Measurements from ENCODE around the gene RAB32. TPM values are rescaled to one million over a fixed set of nuclear protein-coding genes. Genes with fewer than 3 reads are reported as not detected.
"Not testable (repeated sequence)": the region's sequence is repeated elsewhere in the genome, so short reads cannot be mapped to it uniquely, and the experiment has no call there.

The RAB32 gene
- total RNA-seq, 1 experiment from 2014 or later, result 4.7 TPM

GRCh38 chr6:146560607-146561006 is 17.0 kb downstream of the RAB32 start:
- Histone ChIP-seq H3K23ac (ENCODE audit: insufficient read length, low read depth, low read length) (no peak overlapping the region), H3K27ac (ENCODE audit: insufficient read length, low read depth, low read length) (no peak overlapping the region), H3K27me3 (ENCODE audit: insufficient read depth, low read length) (no peaks in the 10 kb centered on the region), H3K23me2 (ENCODE audit: insufficient read length, low read depth, low read length, poor library complexity, severe bottlenecking) (no peaks in the 10 kb centered on the region), H2BK12ac (ENCODE audit: insufficient read length, low read depth, low read length) (no peak overlapping the region), H3K9ac (ENCODE audit: extremely low read depth, insufficient read length, low read length) (no peak overlapping the region), H3K9me3 (ENCODE audit: control insufficient read depth, low read depth, low read length) (no peaks in the 10 kb centered on the region), H4K8ac (replicated peaks; ENCODE audit: insufficient read length, low read depth, low read length) (no peak overlapping the region), H3K4me2 (ENCODE audit: insufficient read depth, insufficient read length, low read length) (no peak overlapping the region), H2BK5ac (ENCODE audit: insufficient read length, low read length) (no peak overlapping the region), H3K14ac (ENCODE audit: insufficient read depth, low read length) (no peak overlapping the region), H2AFZ (ENCODE audit: low read length) (no peak overlapping the region), H3K4ac (ENCODE audit: low read depth, low read length) (no peak overlapping the region), H4K91ac (ENCODE audit: insufficient read length, low read depth, low read length) (no peak overlapping the region), H3K56ac (ENCODE audit: insufficient read length, low read depth, low read length) (no peak overlapping the region), H3K18ac (ENCODE audit: insufficient read length, low read depth, low read length) (no peak overlapping the region), H3K4me1 (ENCODE audit: insufficient read depth, low read length) (no peaks in the 10 kb centered on the region), H2BK20ac (ENCODE audit: low read depth, low read length, poor library complexity, severe bottlenecking) (no peak overlapping the region), H3K79me1 (ENCODE audit: insufficient read depth, low read depth, low read length, poor library complexity, severe bottlenecking) (no peaks in the 10 kb centered on the region), H2BK120ac (ENCODE audit: low read depth, low read length, poor library complexity, severe bottlenecking) (no peak overlapping the region), H2BK15ac (ENCODE audit: low read depth, low read length) (no peak overlapping the region), H4K5ac (ENCODE audit: insufficient read length, low read depth, low read length) (no peak overlapping the region), H3T11ph (ENCODE audit: low read length) (no peak overlapping the region), H3K79me2 (ENCODE audit: insufficient read depth, low read length) (no peaks in the 10 kb centered on the region), H4K20me1 (ENCODE audit: control insufficient read depth, insufficient read depth, insufficient read length) (no peaks in the 10 kb centered on the region), H2AK5ac (ENCODE audit: insufficient read length, low read length) (no peak overlapping the region)
- no peak overlapping the region for H3K4me3 Mint-ChIP-seq
- no peak for DNase-seq
- WGBS (ENCODE audit: extremely low coverage, insufficient read length, low lambda C conversion rate), result no CpG with 5 or more reads among the region's 1 CpG
- no peaks in the 10 kb centered on the region for H3K27me3 Mint-ChIP-seq (ENCODE audit: low read depth)
- H3K36me3 Mint-ChIP-seq (ENCODE audit: insufficient read depth in 1 of 3, low read depth in 3 of 3), result no peaks in the 10 kb centered on the region
- H3K4me1 Mint-ChIP-seq, result peaks cover 12 to 14% of the 10 kb centered on the region in 2 experiments
- no peaks in the 10 kb centered on the region for H3K9me3 Mint-ChIP-seq
- H3K27ac Mint-ChIP-seq, result no peak overlapping the region
- TF ChIP-seq CTCF (conservative IDR thresholded peaks at IDR 0.05), result no peak

GRCh38 chr6:146566661-146567060 is 23.0 kb downstream of the RAB32 start:
- H2BK20ac ChIP-seq (ENCODE audit: low read depth, low read length, poor library complexity, severe bottlenecking); H3K9me3 ChIP-seq (ENCODE audit: control insufficient read depth, low read depth, low read length); H2BK15ac ChIP-seq (ENCODE audit: low read depth, low read length); H3T11ph ChIP-seq (ENCODE audit: low read length); H3K4me1 ChIP-seq (ENCODE audit: insufficient read depth, low read length); H3K79me2 ChIP-seq (ENCODE audit: insufficient read depth, low read length); H3K56ac ChIP-seq (ENCODE audit: insufficient read length, low read depth, low read length); H4K91ac ChIP-seq (ENCODE audit: insufficient read length, low read depth, low read length); H4K8ac ChIP-seq (replicated peaks; ENCODE audit: insufficient read length, low read depth, low read length); H2AK5ac ChIP-seq (ENCODE audit: insufficient read length, low read length); H2BK12ac ChIP-seq (ENCODE audit: insufficient read length, low read depth, low read length); H3K4me2 ChIP-seq (ENCODE audit: insufficient read depth, insufficient read length, low read length); H3K27me3 Mint-ChIP-seq (ENCODE audit: low read depth); H3K27ac Mint-ChIP-seq; H4K20me1 ChIP-seq (ENCODE audit: control insufficient read depth, insufficient read depth, insufficient read length); H3K14ac ChIP-seq (ENCODE audit: insufficient read depth, low read length); H3K36me3 Mint-ChIP-seq (ENCODE audit: insufficient read depth in 1 of 3, low read depth in 3 of 3); H3K4me3 Mint-ChIP-seq; DNase-seq; H3K9me3 Mint-ChIP-seq; H3K23me2 ChIP-seq (ENCODE audit: insufficient read length, low read depth, low read length, poor library complexity, severe bottlenecking); H3K4me1 Mint-ChIP-seq; H3K9ac ChIP-seq (ENCODE audit: extremely low read depth, insufficient read length, low read length); H3K4ac ChIP-seq (ENCODE audit: low read depth, low read length); H3K79me1 ChIP-seq (ENCODE audit: insufficient read depth, low read depth, low read length, poor library complexity, severe bottlenecking); H4K5ac ChIP-seq (ENCODE audit: insufficient read length, low read depth, low read length); H2BK120ac ChIP-seq (ENCODE audit: low read depth, low read length, poor library complexity, severe bottlenecking); H3K23ac ChIP-seq (ENCODE audit: insufficient read length, low read depth, low read length); H3K18ac ChIP-seq (ENCODE audit: insufficient read length, low read depth, low read length); H3K27ac ChIP-seq (ENCODE audit: insufficient read length, low read depth, low read length); H2AFZ ChIP-seq (ENCODE audit: low read length); H3K27me3 ChIP-seq (ENCODE audit: insufficient read depth, low read length); H2BK5ac ChIP-seq (ENCODE audit: insufficient read length, low read length): not testable (repeated sequence)
- WGBS (ENCODE audit: extremely low coverage, insufficient read length, low lambda C conversion rate), result no CpG with 5 or more reads among the region's 2 CpGs
